Measurements from ENCODE around the gene SEZ6L.

- no peak for TF ChIP-seq MAX (IDR thresholded peaks at IDR 0.05)
- TF ChIP-seq EZH2phosphoT487 (IDR thresholded peaks at IDR 0.05; ENCODE audit: borderline replicate concordance) = no peak
- no peak for TF ChIP-seq POLR2AphosphoS5 (IDR thresholded peaks at IDR 0.05; ENCODE audit: low read depth, low read length)
- no peak for TF ChIP-seq FOSL1 (IDR thresholded peaks at IDR 0.05; ENCODE audit: low read depth)
- TF ChIP-seq CTCF (IDR thresholded peaks at IDR 0.05 in 2 of 3, conservative IDR thresholded peaks at IDR 0.05 in 1 of 3; ENCODE audit: borderline replicate concordance in 1 of 3, insufficient read depth in 1 of 3, low read depth in 2 of 3, low read length in 2 of 3) = no peak
- TF ChIP-seq POLR2A (IDR thresholded peaks at IDR 0.05; ENCODE audit: borderline replicate concordance, extremely low read depth, insufficient read depth, insufficient read length) = no peak
- no peak for TF ChIP-seq EZH2 (IDR thresholded peaks at IDR 0.05)
- no peak for TF ChIP-seq YY1 (IDR thresholded peaks at IDR 0.05; ENCODE audit: extremely low read depth, insufficient replicate concordance, low read depth, low read length)
- TF ChIP-seq ZFX (IDR thresholded peaks at IDR 0.05) = no peak
- no peak for TF ChIP-seq ATF3 (IDR thresholded peaks at IDR 0.05)
- TF ChIP-seq SIN3A (IDR thresholded peaks at IDR 0.05; ENCODE audit: low read depth) = no peak
- no peak for TF ChIP-seq JUND (IDR thresholded peaks at IDR 0.05)
- no peak for TF ChIP-seq ZNF274 (IDR thresholded peaks at IDR 0.05; ENCODE audit: low read depth, low read length)
Measured at GRCh38 chr22:26170112-26170492, 840 bp downstream of the SEZ6L start.

Measured in HCT116 (cell line).